ENCODE data around the gene NPBWR2. TPM values are rescaled to one million over a fixed set of nuclear protein-coding genes. Genes with fewer than 3 reads are reported as not detected.
A peak's percentile ranks its signal among the peaks of the same experiment; 100 is the strongest.
"Not testable (repeated sequence)": the region's sequence is repeated elsewhere in the genome, so short reads cannot be mapped to it uniquely, and the experiment has no call there.

Gene NPBWR2
- polyA plus RNA-seq, 3 donors, result not detected

- DNase-seq (ENCODE audit: low read depth in 3 of 3, low spot score in 2 of 3), result no peak
Observed at GRCh38 chr20:64090165-64090564, 17.2 kb downstream of the NPBWR2 start.

GRCh38 chr20:64088586-64088985 lies 18.8 kb downstream of the NPBWR2 start:
- not testable (repeated sequence) for DNase-seq (ENCODE audit: low read depth in 3 of 3, low spot score in 2 of 3)

- DNase-seq (ENCODE audit: low read depth in 3 of 3, low spot score in 2 of 3), result not testable (repeated sequence)
Observed at GRCh38 chr20:64087226-64087825, 20.0 kb downstream of the NPBWR2 start.

GRCh38 chr20:64086801-64087200 lies 20.6 kb downstream of the NPBWR2 start:
- DNase-seq (ENCODE audit: low read depth in 3 of 3, low spot score in 2 of 3), result no peak

GRCh38 chr20:64084685-64085152 lies 22.6 kb downstream of the NPBWR2 start:
- no peak for DNase-seq (ENCODE audit: low read depth in 3 of 3, low spot score in 2 of 3)

GRCh38 chr20:64083804-64084684 lies 23.3 kb downstream of the NPBWR2 start, which contains the start of gene LKAAEAR1:
LKAAEAR1 (minus strand) TSS chr20:64084398; CDS start chr20:64084219, 179 bp downstream.
- no peak for DNase-seq (ENCODE audit: low read depth in 3 of 3, low spot score in 2 of 3)

- peak in 1 of 3 donors; percentile 61 for DNase-seq (ENCODE audit: low read depth in 3 of 3, low spot score in 2 of 3)
Observed at GRCh38 chr20:64083378-64083803, 24.0 kb downstream of the NPBWR2 start.

- DNase-seq (ENCODE audit: low read depth in 3 of 3, low spot score in 2 of 3), result no peak
Observed at GRCh38 chr20:64082820-64083377, 24.5 kb downstream of the NPBWR2 start.

GRCh38 chr20:64082126-64082731 lies 25.1 kb downstream of the NPBWR2 start:
- no peak for DNase-seq (ENCODE audit: low read depth in 3 of 3, low spot score in 2 of 3)

GRCh38 chr20:64081624-64081964 lies 25.8 kb downstream of the NPBWR2 start:
- DNase-seq (ENCODE audit: low read depth in 3 of 3, low spot score in 2 of 3), result no peak

GRCh38 chr20:64080813-64081623 lies 26.3 kb downstream of the NPBWR2 start:
- DNase-seq (ENCODE audit: low read depth in 3 of 3, low spot score in 2 of 3), result no peak

GRCh38 chr20:64080013-64080812 lies 27.2 kb downstream of the NPBWR2 start, which contains the start of gene OPRL1:
OPRL1 (plus strand) TSS chr20:64080082; CDS start chr20:64092721, 12,639 bp downstream.
- DNase-seq (ENCODE audit: low read depth in 3 of 3, low spot score in 2 of 3), result no peak

GRCh38 chr20:64079273-64080012 lies 27.9 kb downstream of the NPBWR2 start, which contains the start of gene RGS19:
RGS19 (minus strand) TSS chr20:64079518; CDS start chr20:64076886, 2,632 bp downstream.
- DNase-seq (ENCODE audit: low read depth in 3 of 3, low spot score in 2 of 3), result no peak

- no peak for DNase-seq (ENCODE audit: low read depth in 3 of 3, low spot score in 2 of 3)
Observed at GRCh38 chr20:64078934-64079272, 28.5 kb downstream of the NPBWR2 start.

GRCh38 chr20:64077876-64078551 lies 29.4 kb downstream of the NPBWR2 start:
- no peak for DNase-seq (ENCODE audit: low read depth in 3 of 3, low spot score in 2 of 3)

- no peak for DNase-seq (ENCODE audit: low read depth in 3 of 3, low spot score in 2 of 3)
Observed at GRCh38 chr20:64077541-64077875, 29.9 kb downstream of the NPBWR2 start.

- no peak for DNase-seq (ENCODE audit: low read depth in 3 of 3, low spot score in 2 of 3)
Observed at GRCh38 chr20:64077094-64077493, 30.3 kb downstream of the NPBWR2 start.

Data from right renal cortex interstitium (tissue), 3 donors.